ENCODE results near the gene MELTF.
"Not testable (repeated sequence)": the region's sequence is repeated elsewhere in the genome, so short reads cannot be mapped to it uniquely, and the experiment has no call there.

MELTF gene

GRCh38 chr3:197029511-197030167, at the start of gene MELTF:
Gene MELTF, minus strand, starts transcription at chr3:197029817. Its CDS starts 115 bp downstream, at chr3:197029702.
- DNase-seq, result peak; percentile 59

DNA sequence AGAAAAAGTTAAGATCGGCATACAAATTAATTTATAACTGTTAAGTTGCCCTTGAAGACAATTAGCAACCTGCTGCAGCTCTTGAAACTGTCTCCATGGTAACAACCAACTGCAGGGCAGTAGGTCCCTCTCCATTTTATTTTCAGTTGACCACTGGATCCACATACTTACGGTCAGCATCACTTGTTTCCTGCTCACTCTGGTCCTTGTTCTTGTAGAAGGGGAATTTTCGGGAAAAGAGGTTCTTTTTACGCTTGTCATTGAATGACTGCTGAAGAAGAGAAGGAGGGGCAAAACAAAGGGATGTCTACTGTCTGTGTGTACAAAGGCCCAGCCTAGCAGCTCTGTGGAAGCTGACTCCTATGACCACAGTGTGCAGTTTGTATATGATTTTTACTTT, 46.8 kb upstream of the MELTF start:
- no peak for DNase-seq

DNA sequence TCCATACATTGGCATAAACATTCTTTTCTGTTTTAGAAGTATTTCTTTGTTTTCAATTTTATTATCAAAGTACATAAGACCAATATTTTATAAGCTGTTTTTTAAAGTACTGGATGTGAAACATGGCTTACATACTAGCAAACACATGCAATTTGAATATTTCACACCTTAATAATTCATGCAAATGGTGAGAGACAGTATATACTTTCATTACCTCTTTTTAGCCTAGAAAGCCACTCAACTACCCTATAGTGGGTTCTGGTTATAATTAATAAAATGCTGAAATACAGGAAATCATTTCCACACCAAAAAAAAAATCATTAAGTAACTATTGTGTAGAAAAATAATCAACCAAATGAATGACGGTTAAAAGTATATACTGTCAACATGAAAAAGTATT, 38.5 kb upstream of the MELTF start:
- DNase-seq, result no peak

DNA sequence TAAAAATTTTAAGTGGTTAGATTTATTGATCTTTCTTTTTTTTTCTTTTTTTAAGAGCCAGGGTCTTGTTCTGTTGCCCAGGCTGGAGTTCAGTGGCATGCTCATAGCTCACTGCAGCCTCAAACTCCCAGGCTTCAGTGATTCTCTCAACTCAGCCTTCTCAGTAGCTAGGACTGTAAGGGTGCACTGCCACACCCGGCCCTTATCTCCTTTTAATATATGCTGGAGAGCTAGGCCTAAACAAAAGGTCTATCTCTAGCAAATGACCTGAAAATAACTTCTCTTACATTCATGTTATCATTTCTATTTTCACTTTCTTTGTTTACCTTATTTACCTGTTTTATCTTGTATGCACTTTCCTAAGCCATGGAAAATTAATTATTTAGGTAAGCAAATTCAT, 35.2 kb upstream of the MELTF start:
- no peak for DNase-seq

GRCh38 chr3:197062446-197062845, 32.8 kb upstream of the MELTF start:
- no peak for DNase-seq

DNA sequence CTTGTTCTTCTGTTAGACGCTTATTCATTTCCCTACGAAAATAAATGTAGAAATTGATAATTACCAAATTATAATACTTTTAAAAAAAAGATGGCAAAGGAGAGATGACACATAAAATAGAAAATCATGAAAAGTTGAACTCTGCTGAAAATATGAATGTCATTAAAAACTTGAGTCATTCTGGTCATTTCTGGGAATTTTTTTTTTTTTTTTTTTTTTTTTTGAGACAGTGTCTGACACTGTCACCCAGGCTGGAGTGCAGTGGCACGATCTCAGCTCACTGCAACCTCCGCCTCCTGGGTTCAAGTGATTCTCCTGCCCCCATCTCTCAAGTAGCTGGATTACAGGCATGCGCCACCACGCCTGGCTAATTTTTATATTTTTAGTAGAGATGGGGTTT, 22.0 kb upstream of the MELTF start:
- DNase-seq, result not testable (repeated sequence)

- DNase-seq, result no peak
Measured at GRCh38 chr3:197050511-197050910, 20.9 kb upstream of the MELTF start.

DNA sequence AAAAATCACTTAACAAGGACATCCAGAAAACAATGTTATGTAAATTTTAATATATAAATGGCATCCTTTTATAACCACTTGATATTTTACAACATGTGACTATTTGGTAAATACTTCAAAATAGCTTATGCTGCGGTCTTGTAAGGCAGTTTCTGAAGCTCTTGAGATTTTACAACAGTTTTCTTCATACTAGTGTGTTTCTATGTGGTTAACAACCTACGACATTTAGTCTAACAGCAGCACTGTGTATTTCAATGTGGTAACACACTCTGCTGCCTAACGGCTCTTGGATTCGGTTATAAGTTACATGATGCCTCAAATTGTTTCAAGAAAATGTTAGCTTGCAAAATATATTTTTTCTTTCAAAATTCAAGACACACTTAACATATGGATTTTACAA, 12.9 kb upstream of the MELTF start:
- no peak for DNase-seq

GRCh38 chr3:197041875-197042488, 12.4 kb upstream of the MELTF start:
- DNase-seq, result no peak

DNA sequence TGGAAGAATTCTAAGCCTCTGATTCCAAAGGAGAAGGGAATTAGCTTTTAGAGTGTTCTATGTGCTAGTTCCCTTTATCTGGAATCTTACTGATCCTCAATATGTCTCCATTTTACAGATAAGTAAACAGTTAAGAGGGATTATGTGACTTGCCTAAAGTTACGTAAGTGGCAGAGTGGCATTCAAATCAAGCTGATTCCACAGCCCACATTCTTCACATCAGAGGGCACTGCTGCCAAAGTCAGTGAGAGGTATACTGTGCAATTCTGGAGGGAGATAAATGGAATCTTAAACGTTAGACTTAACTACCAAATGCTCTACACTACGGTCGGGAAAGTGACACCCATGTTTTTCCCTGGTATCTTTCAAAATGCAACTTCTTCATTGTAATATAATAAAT, 11.0 kb upstream of the MELTF start:
- no peak for DNase-seq

DNA sequence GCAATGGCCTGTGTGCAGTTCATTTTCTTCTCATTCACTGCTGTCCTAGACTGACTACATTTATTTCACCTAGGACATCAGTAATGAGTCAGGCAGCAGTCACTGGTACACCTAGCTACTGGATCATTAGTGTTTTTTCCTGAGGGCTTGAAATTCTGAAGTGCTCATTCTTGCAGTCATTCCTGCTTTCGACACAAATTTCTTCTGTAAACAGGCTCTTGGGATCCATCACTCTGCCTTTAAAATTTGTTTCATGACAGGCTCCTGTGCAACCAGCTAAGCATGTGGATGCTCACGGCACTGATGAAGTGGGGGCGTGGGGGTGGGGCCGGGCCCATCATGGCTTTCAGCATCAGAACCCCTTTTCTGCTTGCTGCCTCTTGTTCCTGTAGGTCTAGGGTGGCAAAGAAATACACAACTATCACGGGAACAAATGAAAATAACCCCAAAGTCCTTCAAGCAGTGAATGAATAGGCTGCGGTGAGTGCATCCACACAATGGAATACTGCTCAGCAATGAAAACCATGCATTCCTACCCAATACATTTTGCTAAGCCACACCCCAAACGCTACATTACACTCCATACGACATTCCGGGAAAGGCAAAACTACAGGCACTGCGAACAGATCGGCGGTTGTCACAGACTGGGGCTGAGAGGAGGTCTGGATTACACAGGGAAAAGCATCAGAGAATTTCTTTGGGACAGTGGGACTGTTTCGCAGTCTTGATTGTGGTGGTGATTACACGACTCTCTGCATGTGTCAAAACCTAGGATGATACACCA, 9.3 kb upstream of the MELTF start:
- DNase-seq, result no peak

GRCh38 chr3:197035577-197035976, 6.0 kb upstream of the MELTF start:
- DNase-seq, result no peak

- not testable (repeated sequence) for DNase-seq
Measured at GRCh38 chr3:197034778-197035177, 5.2 kb upstream of the MELTF start.

DNA sequence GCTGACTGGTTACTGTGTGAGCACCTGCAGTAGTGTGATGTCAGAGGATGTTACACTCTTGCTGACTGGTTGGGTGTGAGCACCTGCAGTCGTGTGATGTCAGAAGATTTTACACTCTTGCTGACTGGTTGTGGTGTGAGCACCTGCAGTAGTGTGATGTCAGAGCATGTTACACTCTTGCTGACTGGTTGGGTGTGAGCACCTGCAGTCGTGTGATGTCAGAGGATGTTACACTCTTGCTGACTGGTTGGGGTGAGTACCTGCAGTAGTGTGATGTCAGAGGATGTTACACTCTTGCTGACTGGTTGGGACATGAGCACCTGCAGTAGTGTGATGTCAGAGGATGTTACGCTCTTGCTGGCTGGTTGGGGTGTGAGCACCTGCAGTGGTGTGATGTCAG, 4.1 kb upstream of the MELTF start:
- DNase-seq, result not testable (repeated sequence)

GRCh38 chr3:197031315-197032285, 2.0 kb upstream of the MELTF start:
- no peak for DNase-seq

DNA sequence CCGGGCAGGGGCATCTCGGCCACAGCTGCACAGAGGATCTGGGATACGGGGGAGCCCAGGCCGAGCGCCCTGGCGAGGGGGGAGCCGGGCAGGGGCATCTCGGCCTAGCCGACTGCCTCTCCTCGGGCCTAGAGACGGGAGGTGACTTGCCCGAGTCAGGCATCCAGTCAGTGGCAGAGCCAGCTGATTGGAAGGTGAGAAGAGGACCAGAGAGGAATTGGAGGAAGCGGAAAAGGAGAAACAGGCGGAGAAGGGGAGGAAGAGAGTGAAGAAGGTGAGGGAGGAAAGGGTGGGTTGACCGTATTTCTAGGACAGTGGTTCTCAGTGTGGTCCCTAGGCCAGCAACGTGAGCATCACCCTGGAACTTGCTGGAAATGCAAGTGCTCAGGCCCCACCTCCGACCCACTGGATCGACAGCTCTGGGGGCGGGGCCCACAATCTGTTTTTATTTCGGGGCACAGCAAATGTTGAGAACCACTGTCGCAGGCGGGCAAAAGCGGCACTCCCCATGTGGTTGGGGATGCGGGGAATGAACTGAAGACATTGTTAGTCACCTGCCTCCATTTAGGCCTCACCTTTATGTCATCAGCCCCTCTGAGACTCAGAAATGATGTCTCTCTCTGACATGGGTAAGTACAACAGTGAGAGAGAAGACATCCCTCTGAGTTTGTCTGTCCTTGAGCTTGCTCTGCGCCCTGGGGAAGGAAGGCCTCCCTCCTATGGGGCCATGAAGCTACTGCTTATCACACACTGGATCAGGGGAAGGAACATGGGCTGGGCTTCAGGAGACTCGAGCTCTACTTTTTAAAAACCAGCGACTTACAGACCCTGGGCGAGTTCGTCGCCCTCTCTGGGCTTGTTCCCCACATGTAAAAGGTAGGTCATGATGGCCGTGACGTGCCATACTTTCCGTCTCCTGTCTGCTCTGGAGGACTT, 1.0 kb upstream of the MELTF start:
- DNase-seq, result no peak

DNA sequence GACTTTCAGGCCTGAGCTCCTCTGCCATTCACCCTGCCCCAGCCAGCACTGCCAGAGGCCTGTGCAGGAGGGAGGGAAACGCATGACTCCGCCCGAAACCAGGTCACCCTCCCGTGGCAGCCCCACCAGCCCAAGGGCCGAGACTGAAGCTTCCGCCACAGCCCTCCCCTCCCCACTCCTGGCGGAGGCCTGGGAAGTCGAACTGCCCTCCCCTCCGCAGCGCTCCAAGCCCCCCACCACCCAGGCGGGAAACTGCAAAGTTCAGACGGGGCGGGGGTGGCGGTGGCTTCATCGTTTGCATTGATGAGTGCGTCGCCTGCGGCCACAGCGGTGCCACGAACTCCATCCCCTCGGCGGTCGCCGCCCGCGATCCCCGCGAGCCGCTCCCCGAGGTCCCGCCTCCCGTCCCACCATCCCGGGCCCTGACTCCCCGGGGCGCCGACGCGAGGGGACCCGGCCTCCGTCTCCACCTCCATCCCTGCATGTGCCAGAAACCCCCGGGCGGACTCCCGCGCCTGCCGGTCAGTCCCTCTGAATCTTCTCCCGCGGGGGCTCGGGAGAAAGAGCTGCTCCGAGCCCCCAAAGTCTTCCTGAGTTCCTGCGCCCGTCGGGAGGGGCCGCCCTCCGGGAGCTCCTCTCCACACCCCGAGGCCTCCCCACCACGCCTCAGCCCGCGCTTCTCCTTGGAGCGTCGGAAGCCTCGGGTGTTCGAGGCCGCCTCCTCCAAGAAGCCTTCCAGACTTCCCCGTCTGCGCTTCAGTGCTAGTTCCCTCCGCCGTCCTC, 698 bp downstream of the MELTF start:
- DNase-seq, result no peak

DNA sequence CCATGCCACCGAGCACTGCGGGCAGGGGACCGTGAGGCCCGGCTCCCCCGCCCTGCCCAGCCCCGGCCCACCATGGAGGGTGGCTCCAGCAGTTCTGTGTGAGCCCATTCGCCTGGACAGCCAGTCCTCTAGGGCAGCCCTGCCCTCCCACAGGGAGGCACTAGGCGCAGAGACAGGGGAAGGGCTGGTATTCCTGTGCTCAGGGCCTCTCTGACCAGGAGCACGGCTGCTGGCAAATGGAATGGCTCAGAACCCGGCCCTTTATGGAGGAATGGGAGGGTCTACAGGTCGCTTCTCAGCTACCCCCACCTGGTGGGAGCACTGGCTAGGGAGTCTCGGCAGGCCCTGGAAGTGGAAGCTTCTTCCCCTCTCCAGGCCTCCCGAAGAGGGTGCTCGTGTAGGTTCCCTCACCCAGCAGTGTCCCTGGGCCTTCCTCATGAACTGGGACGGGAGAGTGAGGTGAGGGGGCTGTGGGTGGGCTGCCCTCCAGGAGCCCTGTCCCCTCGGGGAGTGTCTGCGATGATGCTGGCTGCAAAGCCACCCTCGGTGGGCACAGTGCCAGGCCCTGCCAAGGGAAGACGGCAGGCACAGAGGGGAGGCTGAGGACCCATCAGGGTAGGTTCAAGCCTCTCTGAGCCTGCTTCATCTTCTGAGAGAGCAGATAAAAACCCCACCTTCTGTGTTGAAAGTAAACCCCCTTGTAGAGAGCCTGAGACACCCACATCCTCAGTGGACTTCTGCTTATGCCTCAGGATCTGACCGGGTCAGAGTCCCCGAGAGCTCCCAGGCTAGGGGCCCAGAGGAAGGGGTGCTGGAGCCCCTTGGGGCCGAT, 1.5 kb downstream of the MELTF start:
- DNase-seq, result no peak

DNA sequence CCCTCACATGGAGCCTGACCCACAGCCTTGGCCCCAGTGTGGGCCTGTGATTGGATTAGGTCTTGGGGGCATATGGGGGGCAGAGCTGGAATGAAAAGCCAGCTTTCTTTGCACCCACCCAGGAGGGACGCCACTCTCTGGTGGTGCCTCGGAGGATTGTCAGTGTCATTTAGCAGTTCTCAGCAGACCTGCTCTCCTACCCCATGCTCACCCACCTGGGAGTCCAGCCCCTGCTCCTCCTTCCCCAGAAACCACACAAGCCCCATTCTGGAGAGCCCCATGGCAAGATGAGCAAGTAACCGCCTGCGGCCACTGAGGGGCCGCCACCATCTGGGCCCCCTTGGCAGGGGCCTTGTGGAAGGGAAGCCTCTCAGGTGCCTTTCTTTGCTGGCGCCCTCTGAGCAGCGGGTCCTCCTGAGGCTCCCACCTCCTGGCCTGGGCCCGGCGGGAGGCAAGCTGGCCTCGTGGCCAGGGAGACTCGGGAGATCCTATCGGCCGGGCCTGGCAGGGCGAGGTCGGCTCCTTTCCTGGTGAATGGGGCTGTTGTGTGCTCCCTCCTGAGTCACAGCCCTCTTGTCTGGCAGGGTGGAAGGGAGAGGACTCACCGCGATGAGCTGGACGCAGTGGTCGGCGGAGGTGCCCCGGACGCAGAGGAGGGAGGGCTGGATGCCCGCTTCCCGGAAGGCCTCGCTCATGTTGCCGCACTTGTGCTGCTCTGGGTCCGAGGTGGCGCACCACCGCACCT, 2.3 kb downstream of the MELTF start:
- DNase-seq, result no peak
